Right lobe of liver (tissue), 6 donors: ENCODE results near the gene MCTP1. TPM values are rescaled to one million over a fixed set of nuclear protein-coding genes. Genes with fewer than 3 reads are reported as not detected.
A peak's percentile ranks its signal among the peaks of the same experiment; 100 is the strongest.

ENCODE experiments used
- ATAC-seq, 4 donors: fragments of 200-7000 bp; cut with Tn5 transposase; one replicate each; pipeline ENCODE4 v1.9.1; 2020; ENCODE audit warnings: mild to moderate bottlenecking in 4 of 4, moderate library complexity in 4 of 4
- DNase-seq, 3 donors: peaks; one replicate each; pipeline ENCODE4 v3.0.0-alpha.2; 2020
- H3K27ac ChIP-seq, 3 donors: fragments of 200-600 bp; one replicate each; pipeline ENCODE4 v1.8.0; 2022
- H3K27me3 ChIP-seq, 2 donors: fragments of 200-600 bp; one replicate each; pipeline ENCODE4 v1.8.0; 2022
- H3K36me3 ChIP-seq, 4 donors: fragments of 200-600 bp; sonication (generic) in 1 of 4; one replicate each; pipeline versions ENCODE4 v1.5.1 to v1.8.0; 2017 to 2022; ENCODE audit warnings: control low read depth in 1 of 4
- H3K4me1 ChIP-seq, 4 donors: fragments of 200-600 bp; sonication (generic) in 1 of 4; one replicate each; pipeline versions ENCODE4 v1.5.1 to v1.8.0; 2017 to 2022; ENCODE audit warnings: control low read depth in 1 of 4
- H3K4me3 ChIP-seq, 3 donors: fragments of 200-600 bp; one replicate each; pipeline ENCODE4 v1.8.0; 2022
- H3K9me3 ChIP-seq, 4 donors: fragments of 200-600 bp; sonication (generic) in 1 of 4; one replicate each; pipeline versions ENCODE4 v1.5.1 to v1.8.0; 2017 to 2022; ENCODE audit warnings: control low read depth in 1 of 4
- CTCF ChIP-seq, 4 donors: fragments of 200-600 bp in 3 of 4; fragments of 450-650 bp in 1 of 4; IDR thresholded peaks; one replicate each; pipeline versions ENCODE4 v1.5.1 to v1.8.0; 2016 to 2022; ENCODE audit warnings: antibody characterized with exemption in 4 of 4, mild to moderate bottlenecking in 2 of 4
- POLR2A ChIP-seq: fragments of 450-650 bp; IDR thresholded peaks from one replicate; pipeline ENCODE4 v1.6.1; 2017; ENCODE audit warnings: antibody characterized with exemption, mild to moderate bottlenecking
- WGBS: methylation state at CpG from one replicate; pipeline ENCODE4 v1.1.6; 2018; ENCODE audit warnings: low coverage, low lambda C conversion rate; ENCODE audit not compliant: insufficient coverage; ENCODE audit errors: missing lambda C conversion rate; 5-methylcytosine and 5-hydroxymethylcytosine counted together
- intact Hi-C, 2 donors: fragments of 100-400 bp; cut with DNase I; formaldehyde crosslinking; loops; one replicate each; pipeline versions ENCODE4 v1.11.2 to v1.14.1; 2022
- total RNA-seq, 6 experiments: library from RNA; depleted of rRNA in 2 of 6; stranded (reverse); fragments of >200 nt in 2 of 6; fragmentation: NEBNext Ultra II Directional in 3 of 6; extraction: Animal tissue kit (Norgen Biotek cat#: 25700) in 3 of 6; gene quantifications; one replicate each; pipeline versions ENCODE4 v1.1.0 to v1.2.4, GENCODE V29; 2016 to 2023
- donor health status: DM: no; HTN: yes; CAD: no.
- donor health status: DM: no; HTN: no; CAD: no.
- donor health status: DM: no; HTN: no; CAD: no.
- donor health status: DM: no; HTN: yes; CAD: no.
- donor health status: DM: no; HTN: yes; CAD: no.

Gene MCTP1
- total RNA-seq, 6 experiments from 2014 or later, result 1.2 to 5.9 (median 3.5) TPM

- no peaks in the 10 kb centered on the region for H3K4me1 ChIP-seq
- TF ChIP-seq CTCF (IDR thresholded peaks at IDR 0.05) (no peak), POLR2A (no peak)
- WGBS, result 45% methylated on average over 3 of the region's 4 CpGs
- intact Hi-C loops, result no loop called here
- H3K4me3 ChIP-seq, result no peak overlapping the region
- ATAC-seq (no peak), DNase-seq (no peak)
- H3K27ac ChIP-seq, result no peak overlapping the region
- no peaks in the 10 kb centered on the region for H3K27me3 ChIP-seq
- H3K36me3 ChIP-seq, result no peaks in the 10 kb centered on the region
- no peaks in the 10 kb centered on the region for H3K9me3 ChIP-seq
Measured at GRCh38 chr5:94750681-94751080, 534.2 kb downstream of the MCTP1 start.

GRCh38 chr5:94749042-94749441 is 535.9 kb downstream of the MCTP1 start:
- TF ChIP-seq CTCF (IDR thresholded peaks at IDR 0.05), result no peak
- no peak for TF ChIP-seq POLR2A
- ATAC-seq, result no peak
- no peak overlapping the region for H3K27ac ChIP-seq
- no peak for DNase-seq
- no peak overlapping the region for H3K4me3 ChIP-seq
- no peaks in the 10 kb centered on the region for H3K4me1 ChIP-seq
- H3K36me3 ChIP-seq, result no peaks in the 10 kb centered on the region
- WGBS, result 59% methylated on average over 2 of the region's 2 CpGs
- intact Hi-C loops, result no loop called here
- no peaks in the 10 kb centered on the region for H3K9me3 ChIP-seq
- no peaks in the 10 kb centered on the region for H3K27me3 ChIP-seq

- no peak for TF ChIP-seq CTCF (IDR thresholded peaks at IDR 0.05)
- no peak for TF ChIP-seq POLR2A
- intact Hi-C loops, result no loop called here
- WGBS, result 65% methylated on average over 3 of the region's 3 CpGs
- ATAC-seq (no peak), DNase-seq (no peak)
- Histone ChIP-seq H3K9me3 (no peaks in the 10 kb centered on the region), H3K4me1 (no peaks in the 10 kb centered on the region), H3K4me3 (no peak overlapping the region), H3K27ac (no peak overlapping the region), H3K36me3 (no peaks in the 10 kb centered on the region), H3K27me3 (no peaks in the 10 kb centered on the region)
Measured at GRCh38 chr5:94748212-94748611, 536.7 kb downstream of the MCTP1 start.

GRCh38 chr5:94747371-94747770 is 537.5 kb downstream of the MCTP1 start:
- H3K36me3 ChIP-seq, result no peaks in the 10 kb centered on the region
- no peaks in the 10 kb centered on the region for H3K9me3 ChIP-seq
- ATAC-seq (no peak), DNase-seq (no peak)
- WGBS, result 68% methylated on average over 4 of the region's 4 CpGs
- TF ChIP-seq POLR2A (no peak), CTCF (IDR thresholded peaks at IDR 0.05) (no peak)
- H3K4me3 ChIP-seq, result no peak overlapping the region
- no peaks in the 10 kb centered on the region for H3K4me1 ChIP-seq
- H3K27me3 ChIP-seq, result no peaks in the 10 kb centered on the region
- intact Hi-C loops, result no loop called here
- H3K27ac ChIP-seq, result no peak overlapping the region

- H3K4me1 ChIP-seq, result no peaks in the 10 kb centered on the region
Measured at GRCh38 chr5:94746731-94747124, 538.2 kb downstream of the MCTP1 start.

More at GRCh38 chr5:94746731-94747124, 538.2 kb downstream of the MCTP1 start:
- intact Hi-C loops, result no loop called here
- Histone ChIP-seq H3K27ac (no peak overlapping the region), H3K4me3 (no peak overlapping the region), H3K27me3 (no peaks in the 10 kb centered on the region), H3K36me3 (no peaks in the 10 kb centered on the region), H3K9me3 (no peaks in the 10 kb centered on the region)
- no peak for DNase-seq
- TF ChIP-seq POLR2A (no peak), CTCF (IDR thresholded peaks at IDR 0.05) (no peak)
- 78% methylated on average over 1 of the region's 1 CpG for WGBS
- ATAC-seq, result peak in 1 of 4 donors; percentile 33
